Spinal cord (tissue), 10 donors: Measurements from ENCODE around the gene ITPRIPL1. TPM values are rescaled to one million over a fixed set of nuclear protein-coding genes. Genes with fewer than 3 reads are reported as not detected.
A peak's percentile ranks its signal among the peaks of the same experiment; 100 is the strongest.

Experiments
- DNase-seq, 6 donors: peaks; one replicate each; pipeline versions ENCODE4 v3.0.0 to v3.0.0-alpha.2; 2013 to 2015; ENCODE audit warnings: low spot score in 6 of 6, low read depth in 4 of 6
- H3K27ac ChIP-seq: one replicate; pipeline ENCODE4 v1.5.1; 2013; ENCODE audit warnings: low read depth, low read length, control low read depth
- H3K27me3 ChIP-seq: one replicate; pipeline ENCODE4 v1.6.1; 2013; ENCODE audit warnings: low read length; ENCODE audit not compliant: control insufficient read depth, insufficient read depth
- H3K36me3 ChIP-seq: one replicate; pipeline ENCODE4 v1.6.1; 2013; ENCODE audit warnings: low read length; ENCODE audit not compliant: control insufficient read depth, insufficient read depth
- H3K4me1 ChIP-seq: one replicate; pipeline ENCODE4 v1.6.1; 2013; ENCODE audit warnings: low read length; ENCODE audit not compliant: control insufficient read depth, insufficient read depth
- H3K4me3 ChIP-seq: one replicate; pipeline ENCODE4 v1.5.1; 2013; ENCODE audit warnings: low read depth, low read length, control low read depth
- H3K9me3 ChIP-seq: one replicate; pipeline ENCODE4 v1.6.1; 2013; ENCODE audit warnings: low read length; ENCODE audit not compliant: control insufficient read depth, insufficient read depth
- WGBS: methylation state at CpG from one replicate; pipeline ENCODE4 v1.1.5; 2013; ENCODE audit warnings: missing lambda C conversion rate; ENCODE audit not compliant: insufficient coverage; 5-methylcytosine and 5-hydroxymethylcytosine counted together
- polyA plus RNA-seq, 2 donors: library from polyadenylated mRNA; unstranded; fragments of 120-200 nt; gene quantifications; one replicate each; pipeline ENCODE4 v1.2.1, GENCODE V29; 2013; ENCODE audit not compliant: insufficient read length in 2 of 2
- total RNA-seq, 2 donors: library from RNA; depleted of rRNA in 1 of 2; stranded (reverse); fragments of 120-200 nt in 1 of 2; fragments of >200 nt in 1 of 2; gene quantifications; one replicate each; pipeline versions ENCODE4 v1.2.3 to v1.2.4, GENCODE V29; 2013 to 2014
- donor health status: healthy.

Gene ITPRIPL1
- total and polyA plus RNA-seq, 4 donors = 1.4 to 7.5 (median 2.2) TPM

GRCh38 chr2:96320326-96320725 is 4.8 kb upstream of the ITPRIPL1 start:
- peaks cover 27% of the 10 kb centered on the region for H3K4me1 ChIP-seq
- peaks cover 41% of the 10 kb centered on the region for H3K27me3 ChIP-seq
- DNase-seq = no peak
- 79% methylated on average over 2 of the region's 3 CpGs for WGBS
- H3K36me3 ChIP-seq = no peaks in the 10 kb centered on the region
- no peak overlapping the region for H3K27ac ChIP-seq
- no peak overlapping the region for H3K4me3 ChIP-seq
- no peaks in the 10 kb centered on the region for H3K9me3 ChIP-seq

- Histone ChIP-seq H3K4me1 (peaks cover 30% of the 10 kb centered on the region), H3K27me3 (peaks cover 48% of the 10 kb centered on the region), H3K4me3 (peak overlapping the region; percentile 62), H3K27ac (peak overlapping the region; percentile 11), H3K36me3 (no peaks in the 10 kb centered on the region), H3K9me3 (no peaks in the 10 kb centered on the region)
- 5% methylated on average over 39 of the region's 41 CpGs for WGBS
- peak in 3 of 6 donors; percentile 4 to 54 (median 30) for DNase-seq
Measured at GRCh38 chr2:96320728-96321622, 4.1 kb upstream of the ITPRIPL1 start.

GRCh38 chr2:96323849-96324248 is 1.3 kb upstream of the ITPRIPL1 start:
- H3K4me3 ChIP-seq = no peak overlapping the region
- no peaks in the 10 kb centered on the region for H3K9me3 ChIP-seq
- no CpG with 5 or more reads among the region's 1 CpG for WGBS
- DNase-seq = no peak
- peaks cover 50% of the 10 kb centered on the region for H3K27me3 ChIP-seq
- H3K36me3 ChIP-seq = no peaks in the 10 kb centered on the region
- no peak overlapping the region for H3K27ac ChIP-seq
- H3K4me1 ChIP-seq = peaks cover 30% of the 10 kb centered on the region

GRCh38 chr2:96324721-96325040 is 436 bp upstream of the ITPRIPL1 start:
- peaks cover 47% of the 10 kb centered on the region for H3K27me3 ChIP-seq
- no peaks in the 10 kb centered on the region for H3K9me3 ChIP-seq
- WGBS = 26% methylated on average over 5 of the region's 6 CpGs
- peak overlapping the region; percentile 61 for H3K4me3 ChIP-seq
- H3K27ac ChIP-seq = no peak overlapping the region
- H3K4me1 ChIP-seq = peaks cover 30% of the 10 kb centered on the region
- no peak for DNase-seq
- H3K36me3 ChIP-seq = no peaks in the 10 kb centered on the region

- no peak for DNase-seq
- Histone ChIP-seq H3K27ac (no peak overlapping the region), H3K36me3 (no peaks in the 10 kb centered on the region), H3K27me3 (peaks cover 44% of the 10 kb centered on the region), H3K4me1 (peaks cover 29% of the 10 kb centered on the region), H3K9me3 (no peaks in the 10 kb centered on the region), H3K4me3 (peak overlapping the region; percentile 61)
- WGBS = 48% methylated on average over 8 of the region's 8 CpGs
Measured at GRCh38 chr2:96325884-96326255, 753 bp downstream of the ITPRIPL1 start.

GRCh38 chr2:96326564-96326963 is 1.4 kb downstream of the ITPRIPL1 start:
- WGBS = 92% methylated on average over 8 of the region's 8 CpGs
- H3K4me3 ChIP-seq = no peak overlapping the region

GRCh38 chr2:96326990-96327820 is 2.1 kb downstream of the ITPRIPL1 start:
- H3K27ac ChIP-seq = no peak overlapping the region
- no peak for DNase-seq
- H3K9me3 ChIP-seq = no peaks in the 10 kb centered on the region
- no peak overlapping the region for H3K4me3 ChIP-seq
- peaks cover 16% of the 10 kb centered on the region for H3K4me1 ChIP-seq
- peaks cover 31% of the 10 kb centered on the region for H3K27me3 ChIP-seq
- no peaks in the 10 kb centered on the region for H3K36me3 ChIP-seq
- WGBS = 93% methylated on average over 16 of the region's 21 CpGs

More at GRCh38 chr2:96326564-96326963, 1.4 kb downstream of the ITPRIPL1 start:
- no peak for DNase-seq
- no peaks in the 10 kb centered on the region for H3K36me3 ChIP-seq
- H3K4me1 ChIP-seq = peaks cover 23% of the 10 kb centered on the region
- no peaks in the 10 kb centered on the region for H3K9me3 ChIP-seq
- peaks cover 37% of the 10 kb centered on the region for H3K27me3 ChIP-seq
- H3K27ac ChIP-seq = no peak overlapping the region

GRCh38 chr2:96329456-96329855 is 4.3 kb downstream of the ITPRIPL1 start:
- H3K4me1 ChIP-seq = peaks cover 17% of the 10 kb centered on the region
- WGBS = no CpG with 5 or more reads among the region's 1 CpG

GRCh38 chr2:96329874-96330273 is 4.8 kb downstream of the ITPRIPL1 start:
- no peak overlapping the region for H3K4me3 ChIP-seq
- peaks cover 16% of the 10 kb centered on the region for H3K4me1 ChIP-seq
- H3K36me3 ChIP-seq = peaks cover 3% of the 10 kb centered on the region
- 100% methylated on average over 5 of the region's 6 CpGs for WGBS
- DNase-seq = no peak
- no peaks in the 10 kb centered on the region for H3K9me3 ChIP-seq
- H3K27me3 ChIP-seq = peaks cover 10% of the 10 kb centered on the region
- H3K27ac ChIP-seq = no peak overlapping the region

More at GRCh38 chr2:96329456-96329855, 4.3 kb downstream of the ITPRIPL1 start:
- Histone ChIP-seq H3K4me3 (no peak overlapping the region), H3K9me3 (no peaks in the 10 kb centered on the region), H3K36me3 (peaks cover 3% of the 10 kb centered on the region), H3K27ac (no peak overlapping the region), H3K27me3 (peaks cover 14% of the 10 kb centered on the region)
- DNase-seq = peak in 1 of 6 donors; percentile 23
